GM19239 (cell line): Measurements from ENCODE around the gene RFX3.

Experiments
- DNase-seq: peaks from one replicate; pipeline ENCODE4 v3.0.0; 2011; ENCODE audit warnings: low spot score; ENCODE audit not compliant: insufficient read length
- FAIRE-seq: peaks from 2 replicates; lab custom pipeline; 2011; peaks lifted over from hg19 to GRCh38; lab: Jason Lieb, UNC

Gene RFX3

DNA sequence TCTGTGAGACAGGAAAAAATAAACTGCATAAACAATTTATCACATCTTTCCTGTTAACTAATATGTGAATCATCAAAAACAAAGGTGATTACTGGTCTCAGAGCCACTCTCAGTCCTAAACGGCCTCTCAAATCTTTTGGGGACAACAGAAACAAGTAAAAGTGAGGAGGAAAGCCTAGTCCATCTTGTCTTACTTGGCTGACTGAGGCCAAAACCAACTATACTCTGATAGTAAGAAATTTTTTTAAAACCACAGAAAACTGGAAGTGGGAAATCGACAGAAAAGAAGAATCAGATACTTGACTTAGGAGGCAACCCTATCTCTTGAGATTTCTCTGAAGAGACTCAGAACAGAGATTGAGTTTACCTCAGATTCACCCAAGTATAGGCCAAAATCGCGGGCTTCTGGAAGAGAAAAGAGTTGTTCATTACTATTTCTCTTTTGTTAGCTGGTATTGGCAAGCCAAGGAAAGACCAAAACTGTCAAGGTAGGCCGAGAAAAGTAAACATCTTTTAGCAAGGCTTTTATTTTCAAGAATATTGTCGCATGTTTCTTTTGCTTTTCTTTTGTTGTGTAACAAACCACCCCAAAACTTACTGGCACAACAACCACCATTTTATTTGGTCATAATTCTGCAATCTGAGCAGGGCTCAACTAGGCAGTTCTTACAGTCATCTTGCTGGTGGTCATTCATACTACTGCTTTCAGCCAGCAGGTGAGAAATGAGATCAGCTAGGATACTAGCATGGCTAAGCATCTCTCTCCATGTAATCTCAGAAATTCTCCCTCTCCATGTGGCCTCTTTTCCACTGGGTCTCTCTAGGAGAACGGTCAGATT lies 46.1 kb downstream of the RFX3 start:
- DNase-seq: peak; percentile 2
- peak; percentile 91 for FAIRE-seq

DNA sequence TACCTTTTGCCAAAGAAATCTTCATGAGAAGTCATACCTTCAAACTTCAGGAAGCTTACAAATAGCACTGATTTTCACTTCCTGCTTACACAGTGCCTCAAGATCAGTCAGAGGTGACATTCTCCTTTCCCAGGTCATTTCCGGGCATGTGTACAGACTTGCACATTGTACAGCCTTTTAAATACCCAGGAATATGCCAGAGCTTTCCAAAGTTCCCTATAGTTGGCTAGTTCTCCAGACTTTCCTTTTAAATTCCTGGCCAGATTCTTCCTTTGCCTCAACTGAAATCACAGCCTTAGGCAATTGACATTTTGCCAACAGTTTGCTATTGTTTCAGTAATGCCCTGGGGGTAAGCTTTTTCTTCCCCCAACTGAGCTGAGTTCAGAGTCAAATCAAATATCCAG lies 47.2 kb downstream of the RFX3 start:
- DNase-seq (no peak), FAIRE-seq (peak; percentile 96)

GRCh38 chr9:3477236-3477834 lies 48.5 kb downstream of the RFX3 start:
- DNase-seq: no peak
- FAIRE-seq: peak; percentile 53

DNA sequence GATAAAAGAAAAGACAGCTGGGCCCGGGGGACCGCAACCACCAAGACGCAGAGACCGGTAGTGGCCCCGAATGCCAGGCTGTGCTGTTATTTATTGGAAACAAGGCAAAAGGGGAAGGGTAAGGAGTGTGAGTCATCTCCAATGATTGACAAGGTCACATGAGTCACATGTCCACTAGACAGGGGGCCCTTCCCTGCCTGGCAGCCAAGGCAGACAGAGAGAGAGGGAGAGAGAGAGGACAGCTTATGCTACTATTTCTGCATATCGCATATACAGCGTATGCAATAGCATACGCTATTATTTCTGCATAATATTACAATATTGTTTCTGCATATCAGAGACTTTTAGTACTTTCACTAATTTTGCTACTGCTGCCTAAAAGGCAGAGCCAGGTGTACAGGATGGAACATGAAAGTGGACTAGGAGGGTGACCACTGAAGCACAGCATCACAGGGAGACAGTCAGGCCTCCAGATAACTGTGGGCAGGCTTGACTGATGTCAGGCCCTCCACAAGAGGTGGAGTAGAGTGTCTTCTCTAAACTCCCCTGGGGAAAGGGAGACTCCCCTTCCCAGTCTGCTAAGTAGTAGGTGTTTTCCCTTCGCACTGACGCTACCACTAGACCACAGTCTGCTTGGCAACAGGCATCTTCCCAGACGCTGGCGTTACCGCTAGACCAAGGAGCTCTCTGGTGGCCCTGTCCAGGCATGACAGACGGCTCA lies 50.3 kb downstream of the RFX3 start:
- FAIRE-seq (peak; percentile 91), DNase-seq (no peak)

DNA sequence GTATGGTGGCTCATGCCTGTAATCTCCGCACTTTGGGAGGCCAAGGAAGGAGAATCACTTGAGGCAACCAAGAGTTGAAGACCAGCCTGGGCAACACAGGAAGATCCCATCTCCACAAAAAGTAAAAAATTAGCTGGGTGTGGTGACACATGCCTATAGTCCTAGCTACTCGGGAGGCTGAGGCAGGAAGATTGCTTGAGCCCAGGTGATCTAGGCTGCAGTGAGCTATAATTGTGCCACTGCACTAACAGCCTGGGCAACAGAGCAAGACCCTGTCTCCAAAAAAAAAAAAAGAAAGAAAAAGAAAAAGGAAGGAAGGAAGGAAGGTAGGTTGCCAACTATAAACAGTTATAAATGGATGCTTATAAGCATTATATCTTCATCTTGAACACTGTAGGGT lies 51.0 kb downstream of the RFX3 start:
- DNase-seq: no peak
- no peak for FAIRE-seq

GRCh38 chr9:3473405-3473804 lies 52.4 kb downstream of the RFX3 start:
- peak; percentile 79 for FAIRE-seq
- DNase-seq: no peak

- FAIRE-seq: peak; percentile 11
Observed at GRCh38 chr9:3471883-3472282, 53.9 kb downstream of the RFX3 start.

GRCh38 chr9:3468421-3469205 lies 57.2 kb downstream of the RFX3 start:
- FAIRE-seq (no peak), DNase-seq (no peak)

More at GRCh38 chr9:3471883-3472282, 53.9 kb downstream of the RFX3 start:
- DNase-seq: no peak

- DNase-seq (peak; percentile 27), FAIRE-seq (peak; percentile 94)
Observed at GRCh38 chr9:3467593-3468219, 58.1 kb downstream of the RFX3 start.

DNA sequence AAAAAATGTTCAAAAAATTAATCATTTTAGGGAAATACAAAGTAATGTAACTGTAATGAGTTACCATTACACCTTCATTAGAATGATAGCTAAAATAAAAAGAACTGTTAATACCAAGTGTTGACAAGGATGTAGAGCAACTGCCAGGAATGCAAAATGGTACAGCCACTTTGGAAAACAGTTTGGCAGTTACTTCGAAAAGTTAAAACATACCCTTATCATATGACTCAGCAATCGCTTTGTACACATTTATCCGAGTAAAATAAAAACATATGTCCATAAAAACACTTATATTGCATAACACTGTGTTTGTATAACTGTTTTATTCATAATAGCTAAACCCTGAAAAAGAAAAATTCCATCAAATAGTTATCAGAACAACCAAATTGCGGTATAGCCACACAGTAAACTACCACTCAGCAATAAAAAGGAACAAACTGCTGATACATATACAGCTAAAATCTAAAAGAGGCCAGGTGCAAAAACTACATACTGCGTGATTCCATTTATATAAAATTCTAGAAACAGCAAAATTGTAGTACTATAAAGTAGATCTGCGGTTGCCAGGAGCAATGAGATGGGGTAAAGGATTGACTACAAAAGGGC lies 61.7 kb downstream of the RFX3 start:
- DNase-seq (no peak), FAIRE-seq (no peak)

GRCh38 chr9:3458806-3459475 lies 66.9 kb downstream of the RFX3 start:
- no peak for DNase-seq
- no peak for FAIRE-seq

- no peak for FAIRE-seq
- DNase-seq: no peak
Observed at GRCh38 chr9:3457175-3457574, 68.6 kb downstream of the RFX3 start.

GRCh38 chr9:3455717-3456116 lies 70.1 kb downstream of the RFX3 start:
- FAIRE-seq (no peak), DNase-seq (no peak)

GRCh38 chr9:3455094-3455493 lies 70.7 kb downstream of the RFX3 start:
- DNase-seq: no peak
- FAIRE-seq: no peak

- FAIRE-seq (no peak), DNase-seq (no peak)
Observed at GRCh38 chr9:3451956-3452355, 73.8 kb downstream of the RFX3 start.

- DNase-seq (no peak), FAIRE-seq (no peak)
Observed at GRCh38 chr9:3447788-3448187, 78.0 kb downstream of the RFX3 start.

- no peak for DNase-seq
- no peak for FAIRE-seq
Observed at GRCh38 chr9:3447143-3447542, 78.7 kb downstream of the RFX3 start.

GRCh38 chr9:3446313-3446712 lies 79.5 kb downstream of the RFX3 start:
- no peak for DNase-seq
- no peak for FAIRE-seq

DNA sequence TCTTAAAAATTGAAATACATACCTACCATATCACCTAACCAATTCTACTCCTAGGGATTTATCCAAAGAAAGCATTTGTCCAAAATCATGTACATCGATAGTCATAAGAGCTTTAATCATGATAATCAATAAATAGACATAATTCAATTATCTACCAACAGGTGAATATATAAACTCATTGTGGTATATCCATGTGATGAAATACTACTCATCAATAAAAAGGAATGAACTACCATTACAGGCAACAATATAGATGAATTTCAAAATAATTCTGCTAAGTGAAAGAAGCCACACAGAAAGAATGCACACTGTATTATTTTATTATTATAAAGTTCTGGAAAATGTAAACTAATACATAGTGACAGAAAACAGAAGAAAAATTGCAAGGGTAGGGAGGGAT lies 81.8 kb downstream of the RFX3 start:
- FAIRE-seq: no peak

More for the DNA sequence above, 81.8 kb downstream of the RFX3 start:
- DNase-seq: no peak
